Activated CD4-positive, alpha-beta T cell treated with anti-CD3 and anti-CD28 coated beads, Interleukin-10, Interleukin-2, amounts not matched to agents 100 ng/mL and 50 ng/mL, durations not matched to agents 16 hours and 8 hours (primary cell): ENCODE data around the gene XRCC6.

Experiments used
- DNase-seq: peaks from one replicate; pipeline ENCODE4 v3.0.0-alpha.2; 2020

XRCC6 gene

GRCh38 chr22:41688365-41689211 is 67.5 kb downstream of the XRCC6 start, which contains the start of gene SNU13:
TSS of gene SNU13 (minus strand) at chr22:41688867. CDS start at chr22:41688796, 71 bp downstream.
- peak; percentile 95 for DNase-seq

- DNase-seq = no peak
Observed at GRCh38 chr22:41690476-41690875, 69.4 kb downstream of the XRCC6 start.

DNA sequence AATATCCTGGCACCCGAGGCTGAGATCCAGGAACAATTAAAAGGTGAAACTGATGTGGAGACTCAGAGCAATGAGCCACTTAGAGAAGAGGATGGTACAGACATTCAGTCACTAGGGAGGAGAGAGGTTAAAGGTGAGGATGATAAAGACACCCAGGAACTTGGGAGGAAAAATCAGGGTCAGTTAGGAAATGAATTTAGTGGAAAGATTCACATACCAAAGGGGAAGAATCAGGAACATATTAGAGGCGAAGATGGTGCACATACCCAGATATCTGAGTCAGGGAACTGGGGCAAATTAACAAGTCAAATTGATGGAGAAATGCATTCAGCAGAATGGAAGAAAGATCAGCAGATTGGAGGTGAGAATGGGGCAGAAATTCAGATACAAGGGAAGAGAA is 74.1 kb downstream of the XRCC6 start:
- no peak for DNase-seq

GRCh38 chr22:41696703-41697102 is 75.6 kb downstream of the XRCC6 start:
- no peak for DNase-seq

GRCh38 chr22:41697126-41697775 is 76.2 kb downstream of the XRCC6 start:
- DNase-seq = peak; percentile 90

DNA sequence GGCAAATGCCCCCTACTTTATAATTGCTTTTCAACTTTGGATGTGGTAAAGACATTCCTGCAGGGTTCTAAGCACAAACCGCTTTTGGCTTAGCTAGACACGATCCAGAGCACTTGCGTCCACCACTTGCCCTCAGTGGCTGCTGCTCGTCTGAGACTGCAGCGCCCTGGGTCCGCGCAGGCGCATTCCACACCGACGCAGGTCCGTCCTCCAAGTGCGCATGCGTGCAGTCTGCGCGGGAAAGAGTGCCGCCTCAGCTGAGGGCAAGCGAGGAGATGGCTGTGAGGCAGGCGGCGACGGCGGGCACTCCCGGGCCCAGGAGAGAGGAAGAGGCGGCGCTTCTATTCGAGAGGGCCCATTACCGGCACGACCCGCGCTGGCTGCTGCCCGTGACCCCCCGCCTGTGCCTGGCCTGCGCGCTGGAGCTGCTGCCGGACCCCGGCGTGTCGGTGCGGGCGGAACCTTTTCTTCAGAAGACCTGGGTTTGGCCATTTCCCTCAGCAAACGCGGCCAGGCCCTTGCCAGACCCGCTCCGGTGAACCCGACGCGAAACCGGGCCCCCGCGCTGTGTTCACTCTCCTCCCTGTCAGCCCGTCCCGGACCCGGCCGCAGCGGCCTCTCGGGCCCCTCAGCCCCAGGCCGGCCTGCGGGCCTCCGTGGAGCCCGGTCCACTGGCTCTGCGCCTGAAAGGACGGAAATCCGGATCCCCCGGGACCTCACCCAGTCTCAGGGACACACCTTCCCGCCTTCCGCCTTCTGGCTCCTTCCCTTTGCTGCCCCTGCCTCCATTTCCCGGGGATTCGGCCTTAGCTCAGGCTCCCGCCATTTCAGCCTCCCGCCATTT is 78.4 kb downstream of the XRCC6 start, which contains the start of gene MEI1:
MEI1 (plus strand) TSS at position 240 of the 844 bp plus-strand sequence; CDS start at position 276, 36 bp downstream.
- DNase-seq = peak; percentile 94

GRCh38 chr22:41700108-41700364 is 78.9 kb downstream of the XRCC6 start:
- no peak for DNase-seq

DNA sequence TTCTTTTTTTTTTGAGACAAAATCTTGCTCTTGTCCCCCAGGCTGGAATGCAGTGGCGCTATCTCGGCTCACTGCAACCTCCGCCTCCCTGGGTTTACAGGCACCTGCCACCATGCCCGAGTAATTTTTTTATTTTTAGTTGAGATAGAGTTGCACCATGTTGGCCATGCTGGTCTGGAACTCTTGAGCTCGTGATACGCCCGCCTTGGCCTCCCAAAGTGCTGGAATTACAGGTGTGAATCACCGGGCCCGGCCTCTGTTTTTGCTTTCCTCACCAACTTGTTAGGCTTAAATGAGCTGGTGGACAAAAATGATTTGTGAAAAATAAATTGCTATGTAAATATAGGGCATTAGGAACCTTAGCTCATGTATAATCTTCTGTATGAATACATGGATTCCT is 81.7 kb downstream of the XRCC6 start:
- no peak for DNase-seq

DNA sequence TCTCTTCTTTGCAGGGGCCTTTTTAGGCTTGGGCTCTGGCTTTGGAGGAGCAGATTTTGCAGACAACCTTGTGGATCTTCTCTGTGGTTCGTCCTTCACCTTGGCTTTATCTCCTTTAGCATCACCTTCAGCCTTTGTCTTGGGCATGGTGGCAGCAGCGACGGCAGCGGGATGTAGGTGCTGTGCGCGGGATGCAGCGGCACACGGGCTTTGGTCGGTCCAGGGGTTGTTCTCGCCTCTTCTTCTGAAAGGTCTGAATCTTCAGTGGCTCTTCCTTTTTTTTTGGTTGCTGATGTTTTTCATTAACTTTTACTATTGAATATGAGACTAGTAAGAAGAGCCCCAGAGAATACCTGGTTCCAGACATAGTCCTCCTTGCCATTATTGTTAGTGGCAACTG is 88.2 kb downstream of the XRCC6 start:
- DNase-seq = no peak

DNA sequence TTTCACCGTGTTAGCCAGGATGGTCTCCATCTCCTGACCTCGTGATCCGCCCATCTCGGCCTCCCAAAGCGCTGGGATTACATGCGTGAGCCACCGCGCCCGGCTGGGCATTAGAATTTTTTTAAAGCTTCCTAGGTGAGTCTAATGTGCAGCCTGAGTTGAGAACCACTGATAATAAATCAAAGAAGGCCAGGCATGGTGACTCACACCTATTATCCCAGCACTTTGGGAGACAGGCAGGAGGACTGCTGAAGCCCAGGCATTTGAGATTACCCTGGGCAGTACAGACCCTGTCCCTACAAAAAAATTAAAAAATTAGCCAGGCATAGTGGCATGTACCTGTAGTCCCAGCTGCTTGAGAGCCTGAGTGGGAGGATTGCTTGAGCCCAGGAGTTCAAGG is 91.9 kb downstream of the XRCC6 start:
- no peak for DNase-seq
